Measurements from ENCODE around the gene ACTN4. TPM values are rescaled to one million over a fixed set of nuclear protein-coding genes. Genes with fewer than 3 reads are reported as not detected.

The ACTN4 gene
- total RNA-seq, 1 donor from 2014 or later, result 145 TPM

- intact Hi-C loops (cut with DNase I), result loop anchor here (5.0 kb wide), 1 partner anchor 300 kb away; the partner anchor contains the start of genes MRPS12 and SARS2
- ATAC-seq, result no peak
- no peak for DNase-seq (ENCODE audit: missing footprints)
These were observed 14.8 kb upstream of the ACTN4 start for GRCh38 chr19:38632476-38633213.

- DNase-seq (ENCODE audit: missing footprints), result peak; percentile 89
- intact Hi-C loops (cut with DNase I), result loop anchor here (2.0 to 5.0 kb wide), 2 partner anchors 232 to 297 kb away; partner anchors contain the start of genes FAM98C, MRPS12 and SARS2
- ATAC-seq, result peak; percentile 57
These were observed 12.5 kb upstream of the ACTN4 start for GRCh38 chr19:38634757-38635482.

- ATAC-seq (no peak), DNase-seq (ENCODE audit: missing footprints) (no peak)
- intact Hi-C loops (cut with DNase I), result loop anchor here (2.0 kb wide), 1 partner anchor 233 kb away; the partner anchor contains the start of gene FAM98C
These were observed 11.7 kb upstream of the ACTN4 start for GRCh38 chr19:38635483-38636399.

- intact Hi-C loops (cut with DNase I), result no loop called here
- ATAC-seq (no peak), DNase-seq (ENCODE audit: missing footprints) (no peak)
These were observed 9.0 kb upstream of the ACTN4 start for GRCh38 chr19:38638461-38638860.

GRCh38 chr19:38639679-38640078 is 7.8 kb upstream of the ACTN4 start:
- intact Hi-C loops (cut with DNase I), result no loop called here
- no peak for ATAC-seq

GRCh38 chr19:38640368-38640767 is 7.1 kb upstream of the ACTN4 start:
- intact Hi-C loops (cut with DNase I), result no loop called here
- no peak for ATAC-seq
- no peak for DNase-seq (ENCODE audit: missing footprints)

More at GRCh38 chr19:38639679-38640078, 7.8 kb upstream of the ACTN4 start:
- DNase-seq (ENCODE audit: missing footprints), result no peak

- intact Hi-C loops (cut with DNase I), result no loop called here
- DNase-seq (ENCODE audit: missing footprints), result peak; percentile 4
- no peak for ATAC-seq
These were observed 5.3 kb upstream of the ACTN4 start for GRCh38 chr19:38642176-38642575.

GRCh38 chr19:38644719-38645118 is 2.7 kb upstream of the ACTN4 start:
- DNase-seq (ENCODE audit: missing footprints) (no peak), ATAC-seq (no peak)
- intact Hi-C loops (cut with DNase I), result loop anchor here (5.0 kb wide), 1 partner anchor 208 kb away; no protein-coding TSS in a partner anchor

GRCh38 chr19:38647966-38648768 is 718 bp downstream of the ACTN4 start:
- intact Hi-C loops (cut with DNase I), result loop anchor here (2.0 to 5.0 kb wide), 2 partner anchors 17 to 204 kb away; no protein-coding TSS in a partner anchor

GRCh38 chr19:38648769-38649304 is 1.4 kb downstream of the ACTN4 start:
- ATAC-seq (no peak), DNase-seq (ENCODE audit: missing footprints) (peak; percentile 16)
- intact Hi-C loops (cut with DNase I), result loop anchor here (2.0 to 5.0 kb wide), 2 partner anchors 16 to 203 kb away; no protein-coding TSS in a partner anchor

More at GRCh38 chr19:38647966-38648768, 718 bp downstream of the ACTN4 start:
- ATAC-seq (no peak), DNase-seq (ENCODE audit: missing footprints) (peak; percentile 22)

GRCh38 chr19:38649305-38650171 is 2.1 kb downstream of the ACTN4 start:
- DNase-seq (ENCODE audit: missing footprints) (peak; percentile 59), ATAC-seq (no peak)
- intact Hi-C loops (cut with DNase I), result loop anchor here (2.0 to 5.0 kb wide), 4 partner anchors 15 to 203 kb away; partner anchors contain the start of gene ECH1

- ATAC-seq (no peak), DNase-seq (ENCODE audit: missing footprints) (peak; percentile 34)
- intact Hi-C loops (cut with DNase I), result loop anchor here (2.0 to 5.0 kb wide), 2 partner anchors 62 to 181 kb away; partner anchors contain the start of gene ECH1
These were observed 2.8 kb downstream of the ACTN4 start for GRCh38 chr19:38650172-38650775.

GRCh38 chr19:38650911-38651584 is 3.6 kb downstream of the ACTN4 start:
- ATAC-seq, result peak; percentile 17
- DNase-seq (ENCODE audit: missing footprints), result peak; percentile 41
- intact Hi-C loops (cut with DNase I), result loop anchor here (2.0 to 5.0 kb wide), 2 partner anchors 61 to 180 kb away; partner anchors contain the start of gene ECH1

GRCh38 chr19:38653028-38653571 is 5.7 kb downstream of the ACTN4 start:
- DNase-seq (ENCODE audit: missing footprints), result peak; percentile 57
- peak; percentile 36 for ATAC-seq
- intact Hi-C loops (cut with DNase I), result loop anchor here (5.0 kb wide), 1 partner anchor 59 kb away; no protein-coding TSS in a partner anchor

GRCh38 chr19:38654628-38655055 is 7.2 kb downstream of the ACTN4 start:
- intact Hi-C loops (cut with DNase I), result loop anchor here (5.0 kb wide), 1 partner anchor 58 kb away; no protein-coding TSS in a partner anchor
- DNase-seq (ENCODE audit: missing footprints) (no peak), ATAC-seq (no peak)

All from Right ventricle myocardium inferior (tissue), 1 donor.